ENCODE data around the gene PCDHAC1.

GRCh38 chr5:140978260-140978659, 52.2 kb downstream of the PCDHAC1 start:
- TF ChIP-seq CTCF (IDR thresholded peaks at IDR 0.05; ENCODE audit: borderline replicate concordance, extremely low read depth, low read length, poor library complexity, severe bottlenecking) (no peak), EZH2 (IDR thresholded peaks at IDR 0.05; ENCODE audit: borderline replicate concordance, low read depth, low read length, severe bottlenecking) (no peak)
